Amniotic stem cell (primary cell): ENCODE measurements around the gene CEP97.
A peak's percentile ranks its signal among the peaks of the same experiment; 100 is the strongest.
"Not testable (repeated sequence)": the region's sequence is repeated elsewhere in the genome, so short reads cannot be mapped to it uniquely, and the experiment has no call there.

Experiments used
- DNase-seq: peaks from one replicate; lab custom pipeline; 2025; lab: John Stamatoyannopoulos, UW

Gene CEP97

GRCh38 chr3:101724329-101725193 lies at the start of gene CEP97:
Gene CEP97 (plus strand): TSS chr3:101724614. CDS start chr3:101724677, 63 bp downstream.
- DNase-seq, result peak; percentile 88

- DNase-seq, result no peak
These were observed 48.7 kb upstream of the CEP97 start for GRCh38 chr3:101675709-101676215.

- DNase-seq, result no peak
These were observed 48.1 kb upstream of the CEP97 start for GRCh38 chr3:101676216-101676764.

GRCh38 chr3:101676765-101677435 lies 47.5 kb upstream of the CEP97 start, which contains the start of gene ZBTB11:
Gene ZBTB11 (minus strand): TSS chr3:101677132. CDS start chr3:101676914, 218 bp downstream.
- DNase-seq, result no peak

- DNase-seq, result no peak
These were observed 46.8 kb upstream of the CEP97 start for GRCh38 chr3:101677436-101678286.

- DNase-seq, result not testable (repeated sequence)
These were observed 45.6 kb upstream of the CEP97 start for GRCh38 chr3:101678837-101679236.

GRCh38 chr3:101680466-101680865 lies 43.9 kb upstream of the CEP97 start:
- no peak for DNase-seq

GRCh38 chr3:101685050-101685400 lies 39.4 kb upstream of the CEP97 start:
- no peak for DNase-seq

GRCh38 chr3:101685870-101686307 lies 38.5 kb upstream of the CEP97 start:
- no peak for DNase-seq

GRCh38 chr3:101687142-101687931 lies 37.1 kb upstream of the CEP97 start:
- no peak for DNase-seq

- DNase-seq, result no peak
These were observed 35.1 kb upstream of the CEP97 start for GRCh38 chr3:101689286-101689685.

GRCh38 chr3:101690972-101691371 lies 33.4 kb upstream of the CEP97 start:
- DNase-seq, result no peak

GRCh38 chr3:101691685-101692671 lies 32.4 kb upstream of the CEP97 start:
- not testable (repeated sequence) for DNase-seq

- DNase-seq, result not testable (repeated sequence)
These were observed 30.9 kb upstream of the CEP97 start for GRCh38 chr3:101693540-101693939.

GRCh38 chr3:101694836-101695235 lies 29.6 kb upstream of the CEP97 start:
- DNase-seq, result not testable (repeated sequence)

- no peak for DNase-seq
These were observed 28.5 kb upstream of the CEP97 start for GRCh38 chr3:101695779-101696372.

GRCh38 chr3:101701696-101702634 lies 22.4 kb upstream of the CEP97 start:
- no peak for DNase-seq

- DNase-seq, result no peak
These were observed 21.7 kb upstream of the CEP97 start for GRCh38 chr3:101702726-101703125.
